HL-60 (cell line): Measurements from ENCODE around the gene PDE8B.

Experiments
- POLR2AphosphoS5 ChIP-seq: IDR thresholded peaks from 2 replicates; pipeline ENCODE4 v1.6.1; 2012; ENCODE audit warnings: low read depth
- TF ChIP-seq, protein P1 (sequence below): IDR thresholded peaks from one replicate; pipeline ENCODE4 v1.5.1; 2011; ENCODE audit warnings: low read length, control low read depth, inconsistent platforms; ENCODE audit not compliant: insufficient read depth

- TF ChIP-seq, protein P1, sequence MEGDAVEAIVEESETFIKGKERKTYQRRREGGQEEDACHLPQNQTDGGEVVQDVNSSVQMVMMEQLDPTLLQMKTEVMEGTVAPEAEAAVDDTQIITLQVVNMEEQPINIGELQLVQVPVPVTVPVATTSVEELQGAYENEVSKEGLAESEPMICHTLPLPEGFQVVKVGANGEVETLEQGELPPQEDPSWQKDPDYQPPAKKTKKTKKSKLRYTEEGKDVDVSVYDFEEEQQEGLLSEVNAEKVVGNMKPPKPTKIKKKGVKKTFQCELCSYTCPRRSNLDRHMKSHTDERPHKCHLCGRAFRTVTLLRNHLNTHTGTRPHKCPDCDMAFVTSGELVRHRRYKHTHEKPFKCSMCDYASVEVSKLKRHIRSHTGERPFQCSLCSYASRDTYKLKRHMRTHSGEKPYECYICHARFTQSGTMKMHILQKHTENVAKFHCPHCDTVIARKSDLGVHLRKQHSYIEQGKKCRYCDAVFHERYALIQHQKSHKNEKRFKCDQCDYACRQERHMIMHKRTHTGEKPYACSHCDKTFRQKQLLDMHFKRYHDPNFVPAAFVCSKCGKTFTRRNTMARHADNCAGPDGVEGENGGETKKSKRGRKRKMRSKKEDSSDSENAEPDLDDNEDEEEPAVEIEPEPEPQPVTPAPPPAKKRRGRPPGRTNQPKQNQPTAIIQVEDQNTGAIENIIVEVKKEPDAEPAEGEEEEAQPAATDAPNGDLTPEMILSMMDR: no peak
- TF ChIP-seq POLR2AphosphoS5: no peak
These were observed 3.7 kb downstream of the PDE8B start for GRCh38 chr5:77214151-77214550.
